HG03060 (cell line): ENCODE data around the gene ABLIM3.

Experiments used
- ATAC-seq: cut with Tn5 transposase; IDR thresholded peaks from one replicate; pipeline ENCODE4 v1.9.1; 2021; ENCODE audit warnings: low read depth, moderate number of reproducible peaks; ENCODE audit not compliant: unreplicated experiment

ABLIM3 gene

GRCh38 chr5:149156435-149157083 is 15.3 kb downstream of the ABLIM3 start:
- ATAC-seq = no peak

GRCh38 chr5:149157330-149157729 is 16.0 kb downstream of the ABLIM3 start:
- no peak for ATAC-seq

- no peak for ATAC-seq
Measured at GRCh38 chr5:149160291-149160787, 19.0 kb downstream of the ABLIM3 start.

- no peak for ATAC-seq
Measured at GRCh38 chr5:149161026-149161687, 19.9 kb downstream of the ABLIM3 start.

GRCh38 chr5:149161850-149162249 is 20.6 kb downstream of the ABLIM3 start:
- no peak for ATAC-seq

- ATAC-seq = peak; percentile 87
Measured at GRCh38 chr5:149162401-149163084, 21.2 kb downstream of the ABLIM3 start.

- no peak for ATAC-seq
Measured at GRCh38 chr5:149164731-149165130, 23.4 kb downstream of the ABLIM3 start.

GRCh38 chr5:149166128-149166527 is 24.8 kb downstream of the ABLIM3 start:
- no peak for ATAC-seq

- no peak for ATAC-seq
Measured at GRCh38 chr5:149166591-149167100, 25.4 kb downstream of the ABLIM3 start.

GRCh38 chr5:149168276-149168906 is 27.1 kb downstream of the ABLIM3 start:
- no peak for ATAC-seq

- no peak for ATAC-seq
Measured at GRCh38 chr5:149170299-149170698, 29.0 kb downstream of the ABLIM3 start.

GRCh38 chr5:149172261-149172660 is 31.0 kb downstream of the ABLIM3 start:
- ATAC-seq = peak; percentile 94

GRCh38 chr5:149172709-149173505 is 31.6 kb downstream of the ABLIM3 start:
- no peak for ATAC-seq

GRCh38 chr5:149174847-149175234 is 33.5 kb downstream of the ABLIM3 start:
- no peak for ATAC-seq

GRCh38 chr5:149175346-149176105 is 34.2 kb downstream of the ABLIM3 start:
- no peak for ATAC-seq

- no peak for ATAC-seq
Measured at GRCh38 chr5:149177339-149177843, 36.1 kb downstream of the ABLIM3 start.

- ATAC-seq = no peak
Measured at GRCh38 chr5:149177911-149178565, 36.7 kb downstream of the ABLIM3 start.

- ATAC-seq = no peak
Measured at GRCh38 chr5:149181732-149182131, 40.4 kb downstream of the ABLIM3 start.

- no peak for ATAC-seq
Measured at GRCh38 chr5:149182241-149182640, 40.9 kb downstream of the ABLIM3 start.
